ENCODE data around the gene RNF10.
"Not testable (repeated sequence)": the region's sequence is repeated elsewhere in the genome, so short reads cannot be mapped to it uniquely, and the experiment has no call there.

RNF10 gene

DNA sequence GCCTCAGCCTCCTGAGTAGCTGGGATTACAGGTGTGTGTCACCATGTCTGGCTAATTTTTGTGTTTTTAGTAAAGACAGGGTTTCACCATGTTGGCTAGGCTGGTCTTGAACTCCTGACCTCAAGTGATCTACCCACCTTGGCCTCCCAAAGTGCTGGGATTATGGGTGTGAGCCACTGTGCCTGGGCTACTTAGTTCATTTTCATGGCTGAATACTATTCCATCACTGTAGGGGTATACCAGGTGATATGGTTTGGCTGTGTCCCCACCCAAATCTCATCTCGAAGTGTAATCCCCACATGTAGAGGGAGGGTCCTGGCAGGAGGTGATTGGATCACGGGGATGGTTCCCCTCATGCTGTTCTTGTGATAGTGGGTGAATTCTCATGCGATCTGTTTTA lies 83.0 kb downstream of the RNF10 start:
- DNase-seq (ENCODE audit: low spot score): not testable (repeated sequence)

GRCh38 chr12:120617767-120618166 lies 83.6 kb downstream of the RNF10 start:
- not testable (repeated sequence) for DNase-seq (ENCODE audit: low spot score)

DNA sequence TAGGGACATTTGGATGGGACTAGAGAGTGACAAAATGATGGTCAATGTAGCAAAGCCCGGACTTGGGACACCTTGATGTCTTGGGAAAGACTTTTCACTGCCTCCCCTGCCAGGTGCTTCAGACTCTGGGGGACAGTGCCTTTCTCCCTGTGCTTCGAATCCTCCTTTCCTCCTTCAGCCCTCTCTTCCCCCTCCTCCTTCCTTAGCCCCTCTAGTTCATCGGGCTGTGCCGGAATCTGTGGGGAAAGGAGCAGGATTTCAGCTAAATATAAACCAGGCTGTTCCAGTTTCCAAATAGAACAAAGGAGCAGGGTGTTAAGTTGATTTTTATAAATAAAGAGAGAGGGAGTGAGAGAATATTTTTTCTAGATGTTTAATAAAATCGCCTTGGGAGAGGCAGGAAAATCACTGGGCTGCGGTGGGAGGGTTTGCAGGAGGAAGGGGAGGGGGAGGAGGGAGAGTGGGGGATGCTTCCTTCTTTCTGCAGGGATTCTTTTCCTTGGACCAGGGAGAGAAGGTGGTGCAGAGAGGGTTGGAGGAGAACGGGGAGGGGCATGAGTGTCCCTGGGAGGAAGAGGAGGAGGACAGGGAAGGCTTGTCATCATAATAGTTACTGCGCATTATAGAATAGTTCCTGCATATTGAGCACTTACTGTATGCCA lies 84.9 kb downstream of the RNF10 start:
- DNase-seq (ENCODE audit: low spot score): no peak

DNA sequence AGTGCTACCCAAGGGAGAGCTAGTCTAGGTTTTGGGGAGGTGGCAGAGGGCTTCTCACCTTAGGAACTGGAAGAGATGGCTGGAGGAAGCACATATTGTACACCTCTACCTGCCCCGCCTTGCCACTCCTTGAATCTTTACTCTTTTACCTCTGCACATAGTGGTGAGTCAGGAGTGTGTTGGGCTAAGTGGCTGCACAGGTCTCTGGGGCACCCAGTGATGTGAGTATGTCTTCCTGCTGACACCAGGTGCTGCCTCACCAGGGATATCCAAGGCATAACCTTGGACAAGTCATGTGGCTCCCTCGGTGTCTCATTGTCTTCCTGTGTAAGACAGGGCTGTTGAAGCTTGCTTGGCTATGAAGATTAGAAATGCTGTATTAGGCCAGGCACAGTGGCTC lies 86.5 kb downstream of the RNF10 start:
- no peak for DNase-seq (ENCODE audit: low spot score)

DNA sequence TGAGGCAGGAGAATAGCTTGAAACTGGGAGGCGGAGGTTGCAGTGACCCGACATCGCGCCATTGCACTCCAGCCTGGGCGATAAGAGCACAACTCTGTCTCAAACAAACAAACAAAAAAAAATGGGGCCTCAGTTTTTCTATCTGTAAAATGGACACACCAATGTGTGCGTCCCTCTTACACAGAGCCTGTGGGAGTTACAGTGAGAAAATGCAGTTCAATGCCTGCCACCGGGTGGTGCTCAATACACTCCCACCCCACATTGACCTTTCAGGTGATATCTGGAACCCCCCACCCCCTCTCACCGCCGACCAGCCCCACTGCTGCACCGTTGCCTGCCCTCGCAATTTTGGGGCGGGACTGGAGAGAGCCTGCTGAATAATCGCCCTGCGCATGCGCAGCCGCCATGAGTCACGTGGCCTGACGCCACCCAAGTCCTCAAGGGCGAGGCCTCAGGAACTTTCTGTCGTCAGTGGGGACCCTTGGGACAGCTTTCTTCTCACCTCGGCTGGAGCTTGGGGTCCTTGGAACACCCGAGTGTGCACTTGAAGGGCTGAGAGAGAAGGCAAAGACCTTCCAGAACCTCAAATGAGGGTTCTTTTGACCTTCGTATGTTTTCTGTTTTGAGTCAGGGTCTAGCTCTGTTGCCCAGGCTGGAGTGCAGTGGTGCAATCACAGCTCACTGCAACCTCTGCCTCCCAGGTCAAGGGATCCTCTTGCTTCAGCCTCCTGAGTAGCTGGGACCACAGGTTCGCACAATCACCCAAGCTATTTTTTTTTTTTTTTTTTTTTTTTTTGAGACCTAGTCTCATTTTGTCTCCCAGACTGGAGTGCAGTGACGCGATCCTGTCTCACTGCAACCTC lies 91.6 kb downstream of the RNF10 start:
- no peak for DNase-seq (ENCODE audit: low spot score)

Measured in AG20443 (cell line).